GM18909 (cell line): Measurements from ENCODE around the gene ATP6AP2.
"Not testable (repeated sequence)": the region's sequence is repeated elsewhere in the genome, so short reads cannot be mapped to it uniquely, and the experiment has no call there.

Experiments
- ATAC-seq: cut with Tn5 transposase; IDR thresholded peaks from one replicate; pipeline ENCODE4 v1.9.1; 2021; ENCODE audit warnings: mild to moderate bottlenecking; ENCODE audit not compliant: unreplicated experiment, poor library complexity

Gene ATP6AP2

GRCh38 chrX:40573763-40574162, 7.0 kb upstream of the ATP6AP2 start:
- no peak for ATAC-seq

- ATAC-seq: not testable (repeated sequence)
These were observed 5.4 kb upstream of the ATP6AP2 start for GRCh38 chrX:40575411-40575810.

GRCh38 chrX:40576291-40576690, 4.5 kb upstream of the ATP6AP2 start:
- ATAC-seq: no peak

GRCh38 chrX:40578039-40578695, 2.6 kb upstream of the ATP6AP2 start:
- no peak for ATAC-seq

- ATAC-seq: no peak
These were observed 1.6 kb upstream of the ATP6AP2 start for GRCh38 chrX:40579141-40579540.

GRCh38 chrX:40579900-40580536, 752 bp upstream of the ATP6AP2 start:
- no peak for ATAC-seq

- no peak for ATAC-seq
These were observed 658 bp downstream of the ATP6AP2 start for GRCh38 chrX:40581336-40581920.

- ATAC-seq: not testable (repeated sequence)
These were observed 1.4 kb downstream of the ATP6AP2 start for GRCh38 chrX:40582178-40582577.

GRCh38 chrX:40582811-40583210, 2.0 kb downstream of the ATP6AP2 start:
- ATAC-seq: no peak

GRCh38 chrX:40587623-40588022, 6.9 kb downstream of the ATP6AP2 start:
- ATAC-seq: not testable (repeated sequence)

GRCh38 chrX:40589616-40590321, 9.0 kb downstream of the ATP6AP2 start:
- not testable (repeated sequence) for ATAC-seq

- ATAC-seq: no peak
These were observed 22.7 kb downstream of the ATP6AP2 start for GRCh38 chrX:40603446-40603845.

- ATAC-seq: no peak
These were observed 26.6 kb downstream of the ATP6AP2 start for GRCh38 chrX:40607381-40607780.

- no peak for ATAC-seq
These were observed 31.7 kb downstream of the ATP6AP2 start for GRCh38 chrX:40612511-40612910.

- no peak for ATAC-seq
These were observed 35.2 kb downstream of the ATP6AP2 start for GRCh38 chrX:40615976-40616375.

GRCh38 chrX:40617566-40617965, 36.8 kb downstream of the ATP6AP2 start:
- no peak for ATAC-seq

- ATAC-seq: no peak
These were observed 41.8 kb downstream of the ATP6AP2 start for GRCh38 chrX:40622479-40623138.

- no peak for ATAC-seq
These were observed 42.4 kb downstream of the ATP6AP2 start, which contains the start of gene MPC1L for GRCh38 chrX:40623139-40623536. MPC1L (plus strand) TSS chrX:40623428; CDS start chrX:40623566, 138 bp downstream.

GRCh38 chrX:40623665-40624064, 42.9 kb downstream of the ATP6AP2 start:
- ATAC-seq: no peak

- no peak for ATAC-seq
These were observed 44.5 kb downstream of the ATP6AP2 start for GRCh38 chrX:40625294-40625693.
